UCSD-AML1 (cell line): ENCODE measurements around the gene CDH4.
"Not testable (repeated sequence)": the region's sequence is repeated elsewhere in the genome, so short reads cannot be mapped to it uniquely, and the experiment has no call there.

Experiments
- DNase-seq: peaks from one replicate; lab custom pipeline; 2025; ENCODE audit not compliant: unreplicated experiment; lab: John Stamatoyannopoulos, UW

The CDH4 gene

DNA sequence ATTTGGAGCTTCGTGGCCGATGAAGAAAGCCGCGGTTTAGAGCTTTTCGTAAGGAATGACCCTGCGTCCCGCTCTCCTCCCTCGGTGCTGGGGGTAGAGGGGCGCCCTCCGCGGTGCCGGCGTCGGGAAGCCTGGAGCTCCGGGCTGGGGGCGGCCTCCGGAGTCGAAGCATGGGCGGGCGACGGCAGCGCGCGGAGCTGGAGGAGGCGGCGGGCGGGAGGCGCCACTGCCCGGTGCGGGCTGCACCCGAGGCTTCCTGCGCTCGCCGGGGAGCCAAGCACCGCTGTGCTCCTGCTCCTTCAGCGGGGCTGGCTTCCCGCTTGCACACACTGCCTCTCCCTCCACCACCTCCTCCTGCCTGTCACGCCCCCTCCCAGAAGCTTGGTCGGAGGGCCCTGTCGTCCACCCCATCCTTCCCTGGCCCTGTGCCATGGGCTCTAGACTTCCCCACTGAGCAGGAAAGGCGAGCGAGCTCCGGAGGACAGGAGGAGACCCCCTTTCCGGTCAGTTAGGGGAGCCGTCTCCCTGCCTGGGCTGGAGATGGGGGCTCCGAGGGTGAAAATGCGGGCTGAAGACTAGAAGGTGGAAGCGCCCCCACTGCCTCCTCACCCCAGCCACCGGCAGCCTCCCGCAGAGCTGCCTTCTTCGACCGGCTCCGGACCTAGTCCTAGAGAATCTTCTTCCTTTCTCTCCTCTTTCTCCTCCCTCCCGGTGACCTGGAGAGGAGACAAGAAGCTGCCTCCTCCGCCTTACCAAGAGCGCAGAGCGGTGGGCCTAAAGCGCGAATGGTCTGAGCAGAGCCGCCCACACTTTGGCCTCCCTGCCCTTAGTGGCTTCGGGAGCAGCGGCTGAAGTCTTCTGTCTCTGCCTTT lies 1.8 kb downstream of the CDH4 start:
- no peak for DNase-seq

DNA sequence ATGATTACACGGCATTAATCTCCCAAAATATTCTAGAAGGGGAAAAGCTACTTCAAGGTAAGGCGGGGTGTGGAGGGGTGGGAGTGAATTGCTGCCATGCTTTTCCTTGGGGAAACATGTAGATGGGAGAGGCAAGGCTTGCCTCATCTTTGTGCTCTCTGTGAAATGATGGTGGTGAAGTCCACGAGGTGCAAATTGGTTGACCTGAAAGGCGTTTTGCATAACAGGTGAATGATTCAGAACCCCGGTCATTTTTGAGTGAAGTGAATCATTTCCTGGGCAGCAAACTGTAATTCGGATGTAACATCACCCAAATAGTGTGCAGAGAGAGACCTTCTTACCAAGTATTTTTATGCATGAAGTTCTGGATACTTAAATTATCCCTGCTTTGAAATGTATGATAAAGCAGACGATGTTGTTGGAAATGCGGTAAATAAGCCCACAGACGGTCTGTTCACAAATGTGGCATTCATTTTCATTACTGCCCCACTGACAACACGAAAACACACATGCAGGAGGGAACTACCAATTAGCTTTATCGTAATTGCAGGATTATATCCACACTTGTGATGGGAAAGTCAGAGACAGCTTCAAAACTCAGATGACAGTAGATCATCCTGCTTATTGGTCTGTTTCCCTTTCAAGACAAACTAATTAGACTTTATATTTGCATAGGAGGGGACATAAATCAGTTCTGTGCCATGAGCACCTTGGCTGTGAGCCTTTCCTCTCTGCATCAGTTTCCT lies 3.0 kb downstream of the CDH4 start:
- no peak for DNase-seq

DNA sequence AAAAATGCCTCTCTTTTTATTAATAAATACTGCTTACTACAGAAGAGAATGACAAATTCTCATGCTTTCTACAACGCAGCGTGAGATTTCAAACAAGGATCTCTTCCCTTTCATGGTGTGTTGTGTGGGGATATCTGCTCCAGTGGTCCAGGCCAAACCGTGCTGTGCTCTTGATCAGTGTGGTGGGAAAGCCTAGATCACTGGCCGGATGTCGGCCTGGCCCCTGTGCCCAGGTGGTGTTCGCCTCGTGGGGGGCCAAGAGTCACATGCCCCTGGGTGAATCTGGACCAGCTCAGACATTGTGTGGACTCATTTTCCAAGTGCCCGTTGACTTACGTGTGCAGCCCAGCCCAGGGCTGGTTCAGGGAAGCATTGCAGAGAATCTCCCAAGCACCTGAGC lies 4.3 kb downstream of the CDH4 start:
- DNase-seq, result no peak

DNA sequence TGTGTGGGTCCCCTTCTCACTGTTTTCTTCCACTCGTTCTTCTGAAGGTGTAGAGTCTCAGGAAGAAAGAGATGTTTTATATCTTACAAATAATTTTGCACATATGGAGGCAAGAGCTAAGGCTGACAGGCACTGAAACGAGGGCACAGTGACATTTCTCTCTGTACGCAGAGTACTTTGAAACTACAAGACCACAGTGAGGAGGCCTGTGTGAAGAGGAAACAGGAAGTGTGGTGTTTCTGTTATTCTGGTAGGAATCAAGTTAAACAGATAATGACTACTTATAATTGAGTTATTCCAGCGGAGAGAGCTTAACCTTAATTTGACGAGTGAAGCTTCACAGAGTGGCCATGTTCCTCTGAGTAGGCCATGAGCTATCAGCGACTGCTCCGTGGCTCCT lies 4.8 kb downstream of the CDH4 start:
- no peak for DNase-seq

DNA sequence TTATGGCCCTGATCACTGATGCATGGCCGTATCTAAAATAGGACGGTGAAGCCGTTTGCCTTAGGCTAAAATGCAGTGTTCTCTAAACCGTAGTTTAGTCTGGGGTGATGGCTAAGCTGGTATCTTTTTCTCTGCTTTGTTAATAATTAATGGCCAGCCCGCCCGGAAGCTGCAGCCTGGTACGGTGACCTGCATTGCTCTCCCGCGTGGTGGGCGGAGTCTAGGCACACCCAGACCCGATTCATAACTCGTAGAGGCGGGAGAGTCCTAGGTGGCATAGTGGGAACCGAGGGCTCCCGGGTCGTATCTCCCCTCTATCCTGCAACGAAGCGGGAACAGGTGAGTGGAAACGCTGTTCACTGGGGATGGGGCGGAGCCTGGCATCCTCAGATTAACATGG lies 5.5 kb downstream of the CDH4 start:
- no peak for DNase-seq

DNA sequence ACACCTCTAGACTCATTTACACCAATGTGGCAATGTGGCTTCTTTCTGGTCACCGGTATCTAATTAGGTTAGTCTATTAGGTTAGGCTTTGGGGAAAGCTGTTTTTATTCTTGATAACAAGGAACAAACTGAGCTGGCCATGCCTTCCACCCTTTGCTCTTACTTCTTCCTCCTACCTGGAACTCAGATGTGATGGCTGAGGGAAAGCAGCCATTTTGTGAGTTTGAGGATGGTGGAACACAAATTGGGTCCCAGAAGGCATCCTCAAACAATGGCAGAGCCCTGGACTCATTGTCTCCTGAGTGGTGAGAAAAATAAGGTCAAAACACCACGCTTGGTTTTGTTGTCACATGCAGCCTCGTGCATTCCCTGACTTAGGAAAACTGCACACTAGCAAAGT lies 7.7 kb downstream of the CDH4 start:
- DNase-seq, result no peak

DNA sequence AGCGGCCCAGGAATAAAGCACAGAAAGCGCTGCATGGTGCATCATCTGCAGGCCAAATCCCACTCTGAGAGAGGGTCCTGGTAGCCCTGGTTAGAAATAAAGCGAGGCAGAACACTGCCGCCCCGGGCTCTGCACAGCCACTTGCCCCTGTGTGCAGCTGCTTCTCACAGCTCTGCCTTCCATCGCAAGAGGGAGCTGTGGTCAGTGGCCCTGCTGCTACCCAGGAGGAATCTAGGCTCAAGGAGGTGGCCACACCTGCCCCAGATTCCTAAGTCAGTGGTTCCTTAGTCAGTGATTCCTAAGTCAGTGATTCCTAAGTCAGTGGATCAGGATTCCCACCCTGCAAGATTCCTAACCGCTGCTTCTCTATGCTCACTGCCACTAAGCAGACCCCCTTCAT lies 8.8 kb downstream of the CDH4 start:
- DNase-seq, result no peak

DNA sequence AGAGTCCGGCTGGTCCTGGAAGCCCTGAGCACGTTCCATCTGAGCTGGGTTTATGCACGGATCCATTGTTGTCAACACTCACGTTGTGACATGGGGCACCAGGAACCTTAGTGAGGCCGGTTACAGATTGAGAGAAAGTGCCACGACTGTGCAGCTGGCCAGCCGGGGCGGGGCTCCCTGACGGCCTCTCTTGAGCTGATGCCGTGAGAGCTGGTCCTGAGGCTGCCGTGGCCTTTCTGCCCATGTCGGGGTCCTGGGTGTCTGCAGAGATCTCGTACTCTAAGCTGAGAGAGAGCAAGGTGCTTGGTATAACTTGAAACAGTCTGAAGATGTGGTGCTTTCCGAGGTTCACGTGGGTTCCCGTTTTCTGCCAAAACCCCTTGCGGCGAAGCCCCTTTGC lies 10.0 kb downstream of the CDH4 start:
- DNase-seq, result no peak

DNA sequence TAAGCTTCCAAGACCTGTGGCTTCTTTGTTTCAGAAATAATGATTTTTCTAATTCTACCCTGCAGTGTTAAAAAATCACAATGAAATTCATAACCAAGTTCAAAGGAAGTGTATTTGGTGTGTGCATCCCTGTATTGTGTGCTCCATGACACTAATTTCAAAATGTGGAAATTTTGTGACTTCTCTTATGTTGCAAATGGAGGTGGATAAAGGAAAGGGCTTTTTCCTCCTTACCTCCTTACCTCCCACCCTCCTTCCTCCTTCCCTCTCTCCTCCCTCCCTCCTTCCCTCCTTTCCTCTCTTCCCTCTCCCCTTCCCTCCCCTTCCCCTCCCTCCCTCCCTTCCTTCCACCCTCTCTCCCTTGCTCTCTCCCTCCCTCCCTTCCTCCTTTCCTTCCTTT lies 10.5 kb downstream of the CDH4 start:
- no peak for DNase-seq

DNA sequence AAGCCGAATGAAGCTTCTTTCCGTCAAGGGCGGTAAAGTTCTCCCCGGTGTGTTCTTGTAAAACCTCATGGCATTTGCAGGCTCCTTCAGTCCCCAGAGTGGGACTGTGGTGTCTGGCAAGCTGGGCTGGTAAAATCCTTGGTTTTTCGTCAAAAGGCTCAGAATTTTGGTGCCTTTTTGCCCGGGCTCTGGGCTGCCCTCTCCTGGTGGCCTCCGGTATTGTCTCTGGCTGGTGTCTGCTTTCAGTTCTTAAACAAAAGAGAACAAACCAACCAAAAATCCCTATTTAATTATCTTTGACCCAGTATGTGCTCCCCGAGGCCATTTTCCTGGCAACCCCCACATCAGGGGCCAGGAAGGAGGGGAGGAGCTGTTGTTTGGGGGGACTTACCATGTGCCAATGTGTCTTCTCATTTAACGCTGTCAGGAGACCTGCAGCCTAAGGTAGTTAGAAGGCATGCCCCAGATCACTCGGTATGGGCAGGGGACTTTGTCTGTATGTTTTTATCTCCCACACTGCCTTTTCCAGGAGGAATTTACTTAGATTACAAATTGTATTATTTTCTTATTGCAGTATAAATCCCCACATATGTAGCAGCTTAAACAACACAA lies 11.1 kb downstream of the CDH4 start:
- DNase-seq, result peak; percentile 28

DNA sequence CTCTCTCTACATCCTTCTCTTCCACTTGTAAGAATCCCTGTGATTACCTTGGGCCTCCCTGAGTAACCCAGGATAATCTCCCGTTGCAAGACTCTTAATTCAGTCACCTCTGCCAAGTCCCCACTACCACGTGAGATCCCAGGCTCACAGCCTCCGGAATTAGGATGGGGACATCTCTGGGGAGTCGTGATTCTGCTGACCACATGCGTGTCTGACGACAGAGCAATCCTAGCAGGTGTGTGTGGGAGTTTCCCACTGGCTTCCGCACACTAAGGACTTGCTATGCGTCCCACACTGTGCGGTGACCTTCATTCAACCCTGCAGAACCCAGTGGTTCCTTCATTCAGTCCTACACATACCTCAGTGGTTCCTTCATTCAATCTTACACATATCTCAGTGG lies 11.9 kb downstream of the CDH4 start:
- DNase-seq, result no peak

DNA sequence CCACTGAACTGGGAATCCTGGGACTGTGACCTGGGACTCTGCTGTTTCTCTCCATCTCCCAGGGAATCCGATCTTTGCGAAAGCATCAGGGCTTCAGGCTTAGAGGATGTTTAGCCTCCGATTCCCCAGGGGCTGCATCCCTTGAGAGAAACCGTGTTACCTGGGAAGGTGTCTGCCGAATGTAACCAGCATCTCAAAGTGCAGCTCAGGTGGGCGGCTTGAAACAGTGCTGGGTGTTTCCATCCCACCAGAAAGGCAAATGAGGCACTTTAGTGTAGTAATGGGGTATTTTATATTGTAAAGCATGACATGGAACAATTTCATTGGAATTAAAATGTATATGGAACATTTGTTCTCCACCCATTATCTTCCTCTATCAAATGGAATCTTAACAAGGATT lies 15.2 kb downstream of the CDH4 start:
- no peak for DNase-seq

DNA sequence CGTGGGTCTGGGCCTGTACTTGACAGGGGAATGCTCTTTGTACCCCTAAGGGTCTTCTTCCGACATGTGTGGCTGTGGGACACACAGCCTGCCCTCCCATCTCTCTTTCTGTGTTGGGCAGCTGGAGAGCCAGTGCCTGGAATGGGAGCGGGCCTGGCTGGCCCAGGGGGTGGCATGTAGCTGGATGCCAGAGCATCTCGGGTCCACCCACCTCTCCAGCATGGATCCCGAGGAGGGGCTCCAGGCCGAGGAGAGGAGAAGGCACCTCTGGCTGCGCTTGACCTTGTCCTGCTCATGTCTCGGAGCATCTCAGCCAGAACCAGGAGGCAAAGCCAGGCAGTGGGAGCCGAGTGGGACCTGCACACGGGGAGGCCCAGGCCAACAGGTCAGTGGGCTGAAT lies 16.0 kb downstream of the CDH4 start:
- no peak for DNase-seq

DNA sequence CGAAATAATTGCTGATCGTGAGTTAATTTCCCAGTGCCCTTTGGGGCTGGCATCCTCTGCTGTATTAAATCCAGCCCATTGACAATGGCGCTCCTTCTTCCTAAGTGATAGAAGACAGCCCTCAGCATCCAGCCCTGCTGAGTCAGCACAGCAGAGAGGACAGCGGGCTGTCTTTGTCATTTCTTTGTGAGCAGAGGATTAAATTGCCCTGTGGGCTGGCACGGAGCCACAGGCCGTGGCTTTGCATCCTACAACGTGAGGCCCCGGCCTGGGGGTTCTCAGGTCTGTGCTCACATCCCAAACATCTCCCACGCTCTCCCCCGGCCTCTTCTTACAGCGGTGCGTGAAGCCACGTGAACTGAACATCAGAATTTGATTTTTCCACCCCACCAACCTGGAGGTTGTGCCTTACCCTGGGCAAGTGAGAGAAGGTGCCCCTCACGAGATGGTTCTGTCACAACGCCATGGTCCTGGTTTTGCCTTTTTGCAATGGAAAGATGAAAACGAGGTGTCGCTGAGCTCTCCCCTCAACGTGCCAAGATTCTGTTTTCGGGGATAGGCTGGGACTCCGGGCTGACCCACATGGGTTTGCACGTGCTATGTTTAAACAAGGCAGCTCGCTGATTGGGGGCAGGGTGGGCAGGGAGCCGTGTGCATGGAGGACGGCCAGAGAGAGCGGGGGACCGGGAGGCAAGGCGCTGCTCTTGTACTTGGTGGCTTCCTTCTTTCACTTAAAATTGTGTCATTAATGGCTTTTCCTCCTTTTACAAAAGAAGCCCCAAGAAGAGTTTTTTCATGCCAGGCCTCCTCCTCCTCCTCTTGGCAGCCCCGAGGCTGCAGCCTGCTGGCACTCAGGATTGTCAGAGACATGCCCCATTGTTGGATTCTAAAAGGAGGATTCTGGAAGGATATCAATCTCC lies 19.5 kb downstream of the CDH4 start:
- no peak for DNase-seq

DNA sequence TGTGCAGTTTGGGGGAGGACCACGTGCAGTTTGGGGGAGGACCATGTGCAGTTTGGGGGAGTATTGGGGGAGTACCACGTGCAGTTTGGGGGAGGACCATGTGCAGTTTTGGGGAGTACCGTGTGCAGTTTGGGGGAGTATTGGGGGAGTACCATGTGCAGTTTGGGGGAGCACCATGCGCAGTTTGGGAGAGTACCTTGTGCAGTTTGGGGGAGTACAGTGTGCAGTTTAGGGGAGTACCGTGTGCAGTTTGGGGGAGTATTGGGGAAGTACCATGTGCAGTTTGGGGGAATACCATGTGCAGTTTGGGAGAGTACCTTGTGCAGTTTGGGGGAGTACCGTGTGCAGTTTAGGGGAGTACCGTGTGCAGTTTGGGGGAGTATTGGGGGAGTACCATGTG lies 21.0 kb downstream of the CDH4 start:
- not testable (repeated sequence) for DNase-seq

DNA sequence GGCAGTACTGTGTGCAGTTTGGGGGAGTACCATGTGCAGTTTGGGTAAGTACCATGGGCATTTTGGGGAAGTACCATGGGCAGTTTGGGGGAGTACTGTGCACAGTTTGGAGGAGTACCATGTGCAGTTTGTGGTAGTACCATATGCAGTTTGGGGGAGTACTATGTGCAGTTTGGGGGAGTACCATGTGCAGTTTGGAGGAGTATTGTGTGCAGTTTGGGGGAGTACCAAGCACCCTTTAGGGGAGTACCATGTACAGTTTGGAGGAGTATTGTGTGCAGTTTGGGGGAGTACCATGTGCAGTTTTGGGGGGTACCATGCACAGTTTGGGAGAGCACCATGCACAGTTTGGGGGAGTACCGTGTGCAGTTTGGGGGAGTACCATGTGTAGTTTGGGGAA lies 21.6 kb downstream of the CDH4 start:
- DNase-seq, result not testable (repeated sequence)

DNA sequence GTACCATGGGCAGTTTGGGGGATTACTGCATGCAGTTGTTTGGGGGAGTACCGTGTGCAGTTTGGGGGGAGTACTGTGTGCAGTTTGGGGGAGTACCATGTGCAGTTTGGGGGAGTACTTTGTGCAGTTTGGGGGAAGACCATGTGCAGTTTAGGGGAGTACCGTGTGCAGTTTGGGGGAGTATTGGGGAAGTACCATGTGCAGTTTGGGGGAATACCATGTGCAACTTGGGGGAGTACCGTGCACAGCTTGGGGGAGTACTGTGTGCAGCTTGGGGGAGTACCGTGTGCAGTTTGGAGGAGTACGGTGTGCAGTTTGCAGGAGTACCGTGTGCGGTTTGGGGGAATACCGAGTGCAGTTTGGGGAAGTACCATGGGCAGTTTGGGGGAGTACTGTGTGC lies 22.3 kb downstream of the CDH4 start:
- no peak for DNase-seq

DNA sequence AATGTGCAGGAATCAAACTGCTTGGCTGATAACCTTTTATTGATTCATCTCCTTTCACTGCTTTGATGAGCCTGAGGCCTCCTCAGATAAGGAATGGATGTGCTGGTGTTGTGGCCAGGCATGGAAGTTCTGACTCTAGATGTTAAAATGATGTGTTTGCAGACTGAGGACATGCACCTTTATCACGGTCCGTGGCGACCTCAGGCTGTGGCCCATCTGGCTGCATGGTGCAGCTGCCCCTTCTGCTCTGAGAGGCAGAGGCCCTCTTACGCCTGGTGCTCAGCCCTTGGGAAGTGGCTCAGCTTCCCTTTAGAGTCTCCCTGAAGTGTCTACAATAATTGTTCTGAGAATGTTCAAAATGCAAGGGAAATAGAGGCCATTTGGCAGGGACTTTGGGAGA lies 26.2 kb downstream of the CDH4 start:
- no peak for DNase-seq

DNA sequence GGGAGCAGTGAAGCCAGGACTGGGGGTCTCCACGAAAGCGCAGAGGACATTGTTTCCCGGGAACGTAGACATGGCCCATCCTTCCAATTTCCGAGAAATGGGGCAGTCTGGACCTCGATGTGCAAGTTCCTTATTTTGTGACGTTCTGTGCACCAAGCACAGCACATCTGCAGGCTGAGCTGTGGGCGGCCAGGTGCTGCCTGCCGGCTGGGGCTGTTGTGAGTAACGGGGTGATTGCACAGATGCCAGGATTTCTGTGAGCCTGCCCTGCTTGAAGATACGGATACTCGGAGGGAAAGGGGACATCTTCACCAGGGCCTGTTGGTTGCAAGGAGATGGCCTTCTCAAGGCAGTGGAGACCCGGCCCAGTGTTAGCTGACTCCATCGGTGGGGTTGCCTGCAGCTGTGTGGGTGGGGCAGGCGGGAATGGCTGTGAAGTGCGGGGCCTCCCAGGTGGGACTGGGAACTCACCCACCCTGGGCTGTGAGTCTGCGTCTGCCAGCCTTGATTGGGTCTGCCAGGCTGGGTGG lies 27.6 kb downstream of the CDH4 start:
- no peak for DNase-seq

DNA sequence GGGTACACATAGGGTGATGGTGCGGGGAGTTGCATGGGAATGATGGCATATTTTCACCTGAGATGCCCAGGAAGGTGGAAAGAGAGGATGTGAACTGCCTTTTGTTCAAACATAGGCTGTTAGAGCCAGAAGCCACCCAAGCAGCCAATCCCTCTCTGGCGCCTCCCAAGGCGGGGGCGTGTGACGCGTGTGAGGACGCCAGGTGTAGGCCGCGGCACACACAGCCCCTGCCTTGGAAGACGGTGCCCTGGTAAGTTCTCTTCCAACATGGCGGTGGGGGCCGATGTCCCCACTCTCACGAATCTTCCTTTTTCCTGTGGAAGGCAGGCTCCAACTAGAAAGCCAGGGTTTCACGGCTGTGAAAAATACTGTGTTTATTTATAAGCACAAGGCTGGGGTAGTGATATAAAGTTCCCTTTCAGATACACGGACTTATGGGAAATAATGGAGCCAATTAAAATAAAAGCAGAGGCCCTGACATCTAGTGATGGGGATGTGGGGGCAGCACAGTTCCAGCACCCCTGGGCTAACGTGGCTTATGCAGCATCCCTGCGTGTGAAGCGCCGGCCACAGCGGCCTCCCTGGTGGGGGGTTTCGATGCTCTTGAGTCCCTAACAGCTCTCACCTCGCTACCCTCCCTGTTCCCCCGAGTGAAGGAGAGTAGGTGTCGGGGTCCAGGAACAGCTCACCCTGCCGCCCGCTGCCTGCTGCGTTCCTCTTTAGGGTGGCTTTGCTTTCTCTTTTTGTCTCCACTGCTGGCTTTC lies 28.3 kb downstream of the CDH4 start:
- no peak for DNase-seq
